Karpas-422 (cell line): ENCODE measurements around the gene SFXN4. TPM values are rescaled to one million over a fixed set of nuclear protein-coding genes. Genes with fewer than 3 reads are reported as not detected.
A peak's percentile ranks its signal among the peaks of the same experiment; 100 is the strongest.

Experiments
- DNase-seq: peaks from one replicate; pipeline ENCODE4 v3.0.0-alpha.2; 2015
- H2AFZ ChIP-seq: fragments of 200-600 bp; sonication (generic); 2 replicates; pipeline ENCODE4 v1.6.1; 2014; ENCODE audit warnings: antibody characterized with exemption, low read length, mixed read lengths
- H3K27ac ChIP-seq: fragments of 200-600 bp; sonication (generic); 2 replicates; pipeline ENCODE4 v1.5.1; 2014; ENCODE audit warnings: mild to moderate bottlenecking, low read length, moderate library complexity
- H3K27me3 ChIP-seq: fragments of 200-600 bp; sonication (generic); 2 replicates; pipeline ENCODE4 v1.6.1; 2014; ENCODE audit warnings: low read length, mixed read lengths
- H3K36me3 ChIP-seq: fragments of 200-600 bp; sonication (generic); 2 replicates; pipeline ENCODE4 v1.6.1; 2014; ENCODE audit warnings: low read length, mixed read lengths; ENCODE audit not compliant: insufficient read depth
- H3K4me1 ChIP-seq: fragments of 200-600 bp; sonication (generic); 2 replicates; pipeline ENCODE4 v1.6.1; 2014; ENCODE audit warnings: mild to moderate bottlenecking, low read length, mixed read lengths
- H3K4me2 ChIP-seq: fragments of 200-600 bp; sonication (generic); 2 replicates; pipeline ENCODE4 v1.6.1; 2014; ENCODE audit warnings: low read length, low read depth, mild to moderate bottlenecking; ENCODE audit not compliant: poor library complexity, severe bottlenecking
- H3K4me3 ChIP-seq: fragments of 200-600 bp; sonication (generic); 2 replicates; pipeline ENCODE4 v1.5.1; 2014; ENCODE audit warnings: mild to moderate bottlenecking, antibody characterized with exemption, low read length, mixed read lengths
- H3K79me2 ChIP-seq: fragments of 200-600 bp; sonication (generic); 2 replicates; pipeline ENCODE4 v1.6.1; 2014; ENCODE audit warnings: mild to moderate bottlenecking, low read length, mixed read lengths
- H3K9ac ChIP-seq: fragments of 200-600 bp; sonication (generic); 2 replicates; pipeline ENCODE4 v1.6.0; 2014; ENCODE audit warnings: low read length
- H3K9me2 ChIP-seq: fragments of 200-600 bp; sonication (generic), shearing (Covaris generic); replicated peaks from 2 replicates; pipeline ENCODE4 v1.6.0; 2014; ENCODE audit warnings: mild to moderate bottlenecking, low read length, moderate library complexity; ENCODE audit not compliant: insufficient read depth
- H3K9me3 ChIP-seq: fragments of 300-700, 200-600 bp; sonication (generic); 2 replicates; pipeline ENCODE4 v1.6.1; 2014; ENCODE audit warnings: low read length, mixed read lengths
- H4K20me1 ChIP-seq: fragments of 200-600 bp; sonication (generic); 2 replicates; pipeline ENCODE4 v1.6.1; 2014; ENCODE audit warnings: mild to moderate bottlenecking, antibody characterized with exemption, low read length, low read depth; ENCODE audit not compliant: insufficient read depth
- total RNA-seq: library from RNA; depleted of rRNA; stranded (reverse); fragments of >200 nt; shearing (Covaris generic); gene quantifications from 2 replicates; pipeline ENCODE4 v1.2.3, GENCODE V29; 2014; ENCODE audit warnings: low replicate concordance

SFXN4 gene
- total RNA-seq, 1 experiment from 2014 or later = 48.2 TPM

- peak within 1 kb of the TSS; percentile 74 for H3K4me2 ChIP-seq
- peak within 1 kb of the TSS; percentile 74 for H3K27ac ChIP-seq
- peaks cover 34% of the 10 kb centered on the region for H3K4me1 ChIP-seq
- peak within 1 kb of the TSS; percentile 80 for H3K9ac ChIP-seq
- peaks cover 6% of the 10 kb centered on the region; the same call in 1 of the 2 replicates for H4K20me1 ChIP-seq
- peak within 1 kb of the TSS; percentile 97 for H2AFZ ChIP-seq
- peak within 1 kb of the TSS; percentile 80 for H3K4me3 ChIP-seq
- no peaks in the 10 kb centered on the region for H3K9me3 ChIP-seq
- peak; percentile 96 for DNase-seq
- H3K9me2 ChIP-seq = no peaks in the 10 kb centered on the region
- H3K27me3 ChIP-seq = no peaks in the 10 kb centered on the region
- peaks cover 18% of the 10 kb centered on the region; the same call in 1 of the 2 replicates for H3K36me3 ChIP-seq
- peaks cover 45% of the 10 kb centered on the region for H3K79me2 ChIP-seq
Measured at GRCh38 chr10:119178372-119179119, 13.0 kb upstream of the SFXN4 start, which contains the start of gene PRDX3. Gene PRDX3, minus strand, starts transcription at chr10:119178812. Its CDS starts 22 bp downstream, at chr10:119178790.

GRCh38 chr10:119177708-119178371 lies 12.3 kb upstream of the SFXN4 start:
- Histone ChIP-seq H3K9me3 (no peaks in the 10 kb centered on the region), H3K4me3 (peak overlapping the region; percentile 80), H3K9me2 (no peaks in the 10 kb centered on the region), H4K20me1 (peaks cover 6% of the 10 kb centered on the region; the same call in 1 of the 2 replicates), H3K27ac (peak overlapping the region; percentile 74), H3K4me2 (peak overlapping the region; percentile 74), H3K9ac (peak overlapping the region; percentile 80), H3K4me1 (peaks cover 34% of the 10 kb centered on the region), H3K27me3 (no peaks in the 10 kb centered on the region), H3K79me2 (peaks cover 46% of the 10 kb centered on the region), H3K36me3 (peaks cover 20% of the 10 kb centered on the region; the same call in 1 of the 2 replicates), H2AFZ (peak overlapping the region; percentile 97)
- peak; percentile 55 for DNase-seq

GRCh38 chr10:119176166-119176565 lies 10.7 kb upstream of the SFXN4 start:
- Histone ChIP-seq H3K9ac (no peak overlapping the region), H3K4me2 (no peak overlapping the region), H3K79me2 (peaks cover 50% of the 10 kb centered on the region), H3K9me2 (no peaks in the 10 kb centered on the region), H2AFZ (no peak overlapping the region), H3K27me3 (no peaks in the 10 kb centered on the region), H3K9me3 (no peaks in the 10 kb centered on the region), H3K4me3 (no peak overlapping the region), H3K4me1 (peaks cover 34% of the 10 kb centered on the region), H3K27ac (peak overlapping the region; percentile 35; the same call in 1 of the 2 replicates), H4K20me1 (peaks cover 6% of the 10 kb centered on the region; the same call in 1 of the 2 replicates), H3K36me3 (peaks cover 32% of the 10 kb centered on the region)
- no peak for DNase-seq

GRCh38 chr10:119174109-119174508 lies 8.6 kb upstream of the SFXN4 start:
- Histone ChIP-seq H4K20me1 (peaks cover 6% of the 10 kb centered on the region; the same call in 1 of the 2 replicates), H3K27ac (no peak overlapping the region), H3K79me2 (peaks cover 50% of the 10 kb centered on the region), H3K27me3 (no peaks in the 10 kb centered on the region), H3K9me2 (no peaks in the 10 kb centered on the region), H3K36me3 (peaks cover 44% of the 10 kb centered on the region), H3K9ac (no peak overlapping the region), H3K4me2 (no peak overlapping the region), H3K9me3 (no peaks in the 10 kb centered on the region), H2AFZ (no peak overlapping the region), H3K4me1 (peaks cover 45% of the 10 kb centered on the region), H3K4me3 (no peak overlapping the region)
- DNase-seq = no peak

- no peak for DNase-seq
- H3K36me3 ChIP-seq = peaks cover 44% of the 10 kb centered on the region
- H3K9me2 ChIP-seq = no peaks in the 10 kb centered on the region
- H3K4me2 ChIP-seq = peak overlapping the region; percentile 83
- H3K4me1 ChIP-seq = peaks cover 78% of the 10 kb centered on the region
- H2AFZ ChIP-seq = no peak overlapping the region
- H4K20me1 ChIP-seq = no peaks in the 10 kb centered on the region
- no peak overlapping the region for H3K4me3 ChIP-seq
- no peaks in the 10 kb centered on the region for H3K27me3 ChIP-seq
- H3K27ac ChIP-seq = peak overlapping the region; percentile 91
- no peaks in the 10 kb centered on the region for H3K9me3 ChIP-seq
- H3K79me2 ChIP-seq = peaks cover 32% of the 10 kb centered on the region
- no peak overlapping the region for H3K9ac ChIP-seq
Measured at GRCh38 chr10:119167041-119167440, 1.5 kb upstream of the SFXN4 start.

GRCh38 chr10:119166564-119166963 lies 1.1 kb upstream of the SFXN4 start:
- no peak overlapping the region for H2AFZ ChIP-seq
- H3K36me3 ChIP-seq = peaks cover 46% of the 10 kb centered on the region
- H3K27ac ChIP-seq = peak overlapping the region; percentile 91
- H3K4me1 ChIP-seq = peaks cover 82% of the 10 kb centered on the region
- H3K4me2 ChIP-seq = peak overlapping the region; percentile 83
- H3K9me3 ChIP-seq = no peaks in the 10 kb centered on the region
- H3K4me3 ChIP-seq = peak overlapping the region; percentile 92
- no peaks in the 10 kb centered on the region for H3K9me2 ChIP-seq
- no peak for DNase-seq
- no peaks in the 10 kb centered on the region for H3K27me3 ChIP-seq
- H3K9ac ChIP-seq = peak overlapping the region; percentile 95
- no peaks in the 10 kb centered on the region for H4K20me1 ChIP-seq
- peaks cover 33% of the 10 kb centered on the region for H3K79me2 ChIP-seq

- Histone ChIP-seq H3K36me3 (peaks cover 45% of the 10 kb centered on the region), H3K9ac (peak overlapping the region; percentile 95), H3K9me2 (no peaks in the 10 kb centered on the region), H3K9me3 (no peaks in the 10 kb centered on the region), H3K4me1 (peaks cover 82% of the 10 kb centered on the region), H3K27ac (peak overlapping the region; percentile 91), H4K20me1 (no peaks in the 10 kb centered on the region), H2AFZ (no peak overlapping the region), H3K27me3 (no peaks in the 10 kb centered on the region), H3K4me3 (peak overlapping the region; percentile 92), H3K79me2 (peaks cover 36% of the 10 kb centered on the region), H3K4me2 (peak overlapping the region; percentile 83)
- peak; percentile 61 for DNase-seq
Measured at GRCh38 chr10:119166118-119166500, 595 bp upstream of the SFXN4 start.

- Histone ChIP-seq H3K9me2 (no peaks in the 10 kb centered on the region), H3K9me3 (no peaks in the 10 kb centered on the region), H3K27ac (peak overlapping the region; percentile 67), H2AFZ (no peak overlapping the region), H3K4me1 (peaks cover 54% of the 10 kb centered on the region), H3K27me3 (no peaks in the 10 kb centered on the region), H3K9ac (no peak overlapping the region), H3K79me2 (peaks cover 39% of the 10 kb centered on the region), H3K36me3 (peaks cover 32% of the 10 kb centered on the region), H3K4me3 (no peak overlapping the region), H3K4me2 (peak overlapping the region; percentile 23), H4K20me1 (no peaks in the 10 kb centered on the region)
- no peak for DNase-seq
Measured at GRCh38 chr10:119162452-119163092, 2.9 kb downstream of the SFXN4 start.
